ENCODE results near the gene FAM118B. TPM values are rescaled to one million over a fixed set of nuclear protein-coding genes. Genes with fewer than 3 reads are reported as not detected.
A peak's percentile ranks its signal among the peaks of the same experiment; 100 is the strongest.

Gene FAM118B
- total RNA-seq, 1 donor = 38.0 TPM

DNA sequence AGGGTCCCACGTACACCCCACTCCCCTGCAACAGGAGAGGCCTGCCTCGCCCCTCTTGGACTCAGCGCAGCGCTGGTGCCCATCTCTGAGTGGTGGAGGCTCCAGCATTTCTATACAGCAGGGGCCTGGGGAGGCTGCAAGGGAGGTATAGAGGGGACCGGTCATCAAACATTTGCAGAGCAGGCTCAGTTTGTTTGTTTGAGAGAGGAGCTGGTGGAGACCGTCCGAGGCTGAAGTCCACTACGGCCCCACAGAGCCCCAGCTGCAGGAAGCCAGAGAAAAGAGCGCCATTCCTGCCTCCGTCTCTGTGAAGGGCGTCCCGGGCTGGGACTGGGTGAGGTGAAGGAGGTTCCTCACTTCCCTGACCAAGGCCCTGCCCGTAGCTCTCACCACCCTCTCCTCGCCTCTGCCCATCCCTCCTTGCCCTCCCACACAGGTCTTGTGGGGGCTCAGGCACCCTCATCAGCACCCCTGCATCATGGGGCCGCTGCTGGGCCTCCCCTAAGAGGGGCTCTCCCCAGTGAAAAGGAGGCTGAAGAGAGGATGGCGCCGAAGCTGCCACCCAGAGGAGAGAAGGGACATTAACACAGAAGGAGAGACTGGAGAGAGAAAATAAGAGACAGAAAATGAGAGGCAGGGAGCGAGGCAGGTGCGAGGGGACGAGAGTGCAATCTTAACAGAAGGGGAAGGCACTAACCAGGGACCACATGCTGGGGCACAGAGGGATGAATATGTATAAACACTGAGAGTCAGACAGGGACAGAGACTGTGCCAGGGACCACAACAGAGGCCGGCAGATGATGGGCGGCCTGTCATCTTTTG is 24.7 kb upstream of the FAM118B start:
- peak; percentile 32 for TF ChIP-seq CTCF (IDR thresholded peaks at IDR 0.05; ENCODE audit: insufficient read depth, low read depth, low read length)

GRCh38 chr11:126188332-126189108 is 23.1 kb upstream of the FAM118B start:
- no peak for DNase-seq (ENCODE audit: low read depth)
- no peak for TF ChIP-seq CTCF (IDR thresholded peaks at IDR 0.05; ENCODE audit: insufficient read depth, low read depth, low read length)
- no peak overlapping the region for H3K4me3 ChIP-seq (ENCODE audit: low read depth, low read length)

More for the DNA sequence above, 24.7 kb upstream of the FAM118B start:
- no peak overlapping the region for H3K4me3 ChIP-seq (ENCODE audit: low read depth, low read length)
- DNase-seq (ENCODE audit: low read depth) = no peak

DNA sequence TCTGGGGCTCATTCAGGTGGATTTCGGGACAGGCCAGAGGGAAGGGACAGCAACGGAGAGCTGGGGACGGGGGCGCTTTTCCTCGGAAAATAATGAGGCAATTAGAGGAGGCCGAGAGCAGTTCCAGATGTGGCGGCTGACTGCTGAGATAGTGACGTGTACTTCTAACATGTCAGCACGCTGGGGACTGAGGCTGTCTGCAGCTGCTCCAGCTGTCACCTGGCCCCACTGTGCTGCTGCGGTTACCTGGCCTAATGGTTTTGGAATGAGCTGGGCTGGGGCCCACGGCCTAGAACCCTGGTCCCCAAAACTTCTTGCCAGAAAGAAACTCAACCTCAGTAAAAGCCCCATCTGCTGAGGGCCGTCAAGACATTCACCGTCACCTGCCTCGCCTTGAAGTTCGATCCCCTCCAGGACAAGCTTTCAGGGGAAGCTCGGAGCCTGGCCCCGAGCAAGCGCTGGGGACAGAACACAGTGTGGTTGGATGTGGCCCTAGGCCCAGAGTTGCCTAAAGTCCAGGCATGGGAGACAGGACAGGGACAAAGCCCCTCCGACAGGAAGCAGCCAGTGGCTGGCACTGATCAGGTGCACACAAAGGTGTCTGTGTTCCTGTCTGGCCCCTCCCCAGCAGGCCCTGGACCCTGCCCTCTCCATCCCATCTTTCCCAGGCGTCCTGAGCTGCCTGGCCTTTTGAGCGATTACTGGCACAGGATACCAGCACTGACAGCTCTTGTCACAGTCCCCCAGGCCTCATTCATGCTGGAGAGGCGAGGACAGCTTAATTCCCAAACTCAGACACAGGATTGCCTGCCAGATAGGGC is 22.3 kb upstream of the FAM118B start:
- TF ChIP-seq CTCF (IDR thresholded peaks at IDR 0.05; ENCODE audit: insufficient read depth, low read depth, low read length) = no peak
- no peak for DNase-seq (ENCODE audit: low read depth)

GRCh38 chr11:126190792-126191191 is 20.8 kb upstream of the FAM118B start:
- no peak for TF ChIP-seq CTCF (IDR thresholded peaks at IDR 0.05; ENCODE audit: insufficient read depth, low read depth, low read length)

More for the DNA sequence above, 22.3 kb upstream of the FAM118B start:
- no peak overlapping the region for H3K4me3 ChIP-seq (ENCODE audit: low read depth, low read length)

DNA sequence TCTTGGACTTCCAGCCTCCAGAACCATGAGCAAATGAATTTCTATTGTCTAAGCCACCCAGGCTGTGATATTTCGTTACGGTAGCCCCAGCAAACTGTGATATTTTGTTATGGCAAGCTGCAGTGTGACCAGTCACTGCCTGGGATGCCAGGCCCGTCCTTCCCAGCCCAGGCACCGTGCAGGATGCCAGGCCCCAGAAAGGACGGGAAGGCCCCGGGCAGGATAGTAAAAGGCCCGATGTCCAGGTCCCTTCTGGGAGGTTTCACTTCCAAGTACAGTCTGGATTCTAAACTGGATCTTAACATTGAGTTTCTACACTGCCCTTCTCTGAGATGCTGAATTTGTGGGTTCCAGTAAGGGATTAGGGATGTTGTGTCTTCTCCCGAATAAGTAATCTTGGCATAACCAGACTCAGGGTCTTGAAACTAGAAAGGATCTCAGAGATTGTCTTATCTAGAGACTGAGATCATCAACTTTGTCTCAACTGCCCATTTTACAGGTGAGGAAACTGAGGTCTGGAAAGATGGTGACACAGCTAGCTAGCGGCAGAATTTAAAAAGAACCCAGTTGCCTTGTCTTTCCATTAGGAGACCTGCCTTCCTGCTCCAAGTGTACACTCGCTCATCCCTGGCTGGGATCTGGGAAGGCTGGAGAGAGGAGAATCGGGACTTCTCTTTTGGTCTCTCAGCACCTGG is 20.1 kb upstream of the FAM118B start:
- DNase-seq (ENCODE audit: low read depth) = no peak
- TF ChIP-seq CTCF (IDR thresholded peaks at IDR 0.05; ENCODE audit: insufficient read depth, low read depth, low read length) = no peak
- H3K4me3 ChIP-seq (ENCODE audit: low read depth, low read length) = no peak overlapping the region

More at GRCh38 chr11:126190792-126191191, 20.8 kb upstream of the FAM118B start:
- H3K4me3 ChIP-seq (ENCODE audit: low read depth, low read length) = no peak overlapping the region
- no peak for DNase-seq (ENCODE audit: low read depth)

GRCh38 chr11:126192361-126192760 is 19.2 kb upstream of the FAM118B start:
- no peak overlapping the region for H3K4me3 ChIP-seq (ENCODE audit: low read depth, low read length)
- no peak for TF ChIP-seq CTCF (IDR thresholded peaks at IDR 0.05; ENCODE audit: insufficient read depth, low read depth, low read length)
- no peak for DNase-seq (ENCODE audit: low read depth)

All from fibroblast of villous mesenchyme (primary cell).